ENCODE measurements around the gene ZBTB39. TPM values are rescaled to one million over a fixed set of nuclear protein-coding genes. Genes with fewer than 3 reads are reported as not detected.
A peak's percentile ranks its signal among the peaks of the same experiment; 100 is the strongest.

The ZBTB39 gene
- total RNA-seq, 4 donors from 2014 or later: 4.5 to 8.5 (median 7.4) TPM

GRCh38 chr12:56995201-56995929, 11.0 kb downstream of the ZBTB39 start:
- WGBS, 2 donors: 88 to 94% methylated on average over 25 to 26 of the region's 26 CpGs
- Histone ChIP-seq H3K27me3 (no peaks in the 10 kb centered on the region), H3K9me3 (no peaks in the 10 kb centered on the region), H3K4me1 (no peaks in the 10 kb centered on the region), H3K36me3 (no peaks in the 10 kb centered on the region), H3K27ac (no peak overlapping the region), H3K4me3 (replicated peaks in 1 of 3) (no peak overlapping the region)
- intact Hi-C loops (cut with DNase I): no loop called here
- TF ChIP-seq CTCF (IDR thresholded peaks at IDR 0.05) (no peak), POLR2A (IDR thresholded peaks at IDR 0.05) (no peak)
- no peak for DNase-seq

- H3K27me3 ChIP-seq: no peaks in the 10 kb centered on the region
- no peak overlapping the region for H3K27ac ChIP-seq
- no peaks in the 10 kb centered on the region for H3K9me3 ChIP-seq
- intact Hi-C loops (cut with DNase I): no loop called here
- DNase-seq: no peak
- 66 to 73% methylated on average over 10 of the region's 10 CpGs for WGBS, 2 donors
- H3K4me3 ChIP-seq (replicated peaks in 1 of 3): no peak overlapping the region
- TF ChIP-seq CTCF (IDR thresholded peaks at IDR 0.05) (no peak), POLR2A (IDR thresholded peaks at IDR 0.05) (no peak)
- H3K4me1 ChIP-seq: no peaks in the 10 kb centered on the region
- H3K36me3 ChIP-seq: no peaks in the 10 kb centered on the region
Measured at GRCh38 chr12:56994231-56994746, 12.1 kb downstream of the ZBTB39 start.

GRCh38 chr12:56993346-56993745, 13.0 kb downstream of the ZBTB39 start:
- no peak for TF ChIP-seq CTCF (IDR thresholded peaks at IDR 0.05)
- TF ChIP-seq POLR2A (IDR thresholded peaks at IDR 0.05): no peak

GRCh38 chr12:56991319-56992246, 14.8 kb downstream of the ZBTB39 start:
- peak; percentile 27 to 35 for DNase-seq
- Histone ChIP-seq H3K36me3 (no peaks in the 10 kb centered on the region), H3K9me3 (no peaks in the 10 kb centered on the region), H3K4me3 (replicated peaks in 1 of 3) (no peak overlapping the region), H3K4me1 (peaks cover 0 to 14% of the 10 kb centered on the region in 2 donors), H3K27me3 (no peaks in the 10 kb centered on the region), H3K27ac (peak overlapping the region in 2 of 3 donors; percentile 36 to 58)
- intact Hi-C loops (cut with DNase I): no loop called here
- TF ChIP-seq CTCF (IDR thresholded peaks at IDR 0.05) (no peak), POLR2A (IDR thresholded peaks at IDR 0.05) (no peak)
- WGBS, 2 donors: 79 to 80% methylated on average over 8 of the region's 8 CpGs

More at GRCh38 chr12:56993346-56993745, 13.0 kb downstream of the ZBTB39 start:
- no peak overlapping the region for H3K4me3 ChIP-seq (replicated peaks in 1 of 3)
- WGBS, 2 donors: 76 to 80% methylated on average over 10 of the region's 10 CpGs
- no peaks in the 10 kb centered on the region for H3K27me3 ChIP-seq
- intact Hi-C loops (cut with DNase I): no loop called here
- DNase-seq: no peak
- H3K27ac ChIP-seq: no peak overlapping the region
- no peaks in the 10 kb centered on the region for H3K9me3 ChIP-seq
- no peaks in the 10 kb centered on the region for H3K36me3 ChIP-seq
- H3K4me1 ChIP-seq: no peaks in the 10 kb centered on the region

Data from thyroid gland (tissue), 4 donors.